ENCODE results near the gene MRPL45.
A peak's percentile ranks its signal among the peaks of the same experiment; 100 is the strongest.
"Not testable (repeated sequence)": the region's sequence is repeated elsewhere in the genome, so short reads cannot be mapped to it uniquely, and the experiment has no call there.

Gene MRPL45

DNA sequence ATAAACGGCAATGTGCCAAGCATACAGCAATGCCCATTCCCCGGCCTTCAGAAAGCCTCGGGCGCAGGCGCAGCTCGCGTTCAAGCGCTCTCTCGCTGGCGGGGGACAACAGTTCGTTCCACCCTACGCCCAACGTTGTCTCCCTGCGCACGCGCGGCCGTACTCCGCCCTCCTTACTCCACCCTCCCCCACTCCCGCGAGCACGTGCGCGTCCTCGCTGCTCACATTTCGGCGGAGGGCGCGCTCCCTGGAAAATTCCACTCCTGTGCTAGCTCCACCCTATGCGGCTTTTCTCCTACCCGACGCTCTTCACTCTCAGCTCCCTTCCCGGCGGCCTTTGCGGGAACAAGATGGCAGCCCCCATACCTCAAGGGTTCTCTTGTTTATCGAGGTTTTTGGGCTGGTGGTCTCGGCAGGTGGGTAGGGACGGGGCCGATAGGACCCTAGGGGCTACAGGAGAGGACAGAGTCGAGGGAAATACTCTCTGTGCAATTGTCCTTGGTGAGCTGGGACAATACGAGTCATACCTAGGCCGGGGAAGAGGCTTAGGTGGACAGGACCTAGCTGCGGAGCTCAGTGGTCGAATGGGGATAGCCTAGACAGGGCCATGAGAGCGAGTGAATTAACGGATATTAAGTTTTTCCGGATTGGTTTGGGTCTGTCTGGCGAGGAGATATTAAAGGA is at the start of gene MRPL45:
Gene MRPL45 (plus strand): TSS at position 335 of the 684 bp plus-strand sequence. CDS start 16 bp downstream, at position 351.
- DNase-seq: peak; percentile 97

DNA sequence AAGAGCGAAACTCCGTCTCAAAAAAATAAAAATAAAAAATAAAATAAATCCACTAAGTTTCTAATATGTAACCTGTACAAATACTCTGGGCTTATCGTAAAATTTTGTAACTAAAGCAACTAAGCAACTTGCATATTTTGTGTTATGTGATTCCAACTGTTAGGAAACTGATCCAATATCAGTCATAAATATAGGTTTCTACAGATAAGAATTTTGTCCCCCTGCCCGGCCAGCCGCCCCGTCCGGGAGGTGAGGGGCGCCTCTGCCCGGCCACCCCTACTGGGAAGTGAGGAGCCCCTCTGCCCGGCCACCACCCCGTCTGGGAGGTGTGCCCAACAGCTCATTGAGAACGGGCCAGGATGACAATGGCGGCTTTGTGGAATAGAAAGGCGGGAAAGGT is 43.8 kb upstream of the MRPL45 start:
- DNase-seq: not testable (repeated sequence)

DNA sequence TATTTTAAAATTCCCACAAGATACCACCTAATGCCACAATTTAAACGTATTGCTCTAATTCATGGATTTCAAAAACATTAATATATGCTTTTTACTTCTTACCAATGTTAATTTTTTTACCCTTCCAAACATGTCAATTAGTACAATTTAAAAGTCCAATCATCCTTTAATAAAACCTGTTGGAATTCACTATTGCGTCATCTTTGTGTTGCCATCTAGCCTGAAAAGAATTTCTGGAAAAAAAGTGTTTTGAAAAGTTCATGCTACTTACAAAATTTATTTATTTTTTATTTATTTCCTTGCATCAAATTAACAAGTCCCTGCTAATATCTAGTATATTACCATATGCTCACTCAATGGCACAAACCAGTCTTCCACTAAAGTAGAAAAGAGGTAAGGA is 42.6 kb upstream of the MRPL45 start:
- DNase-seq: not testable (repeated sequence)

DNA sequence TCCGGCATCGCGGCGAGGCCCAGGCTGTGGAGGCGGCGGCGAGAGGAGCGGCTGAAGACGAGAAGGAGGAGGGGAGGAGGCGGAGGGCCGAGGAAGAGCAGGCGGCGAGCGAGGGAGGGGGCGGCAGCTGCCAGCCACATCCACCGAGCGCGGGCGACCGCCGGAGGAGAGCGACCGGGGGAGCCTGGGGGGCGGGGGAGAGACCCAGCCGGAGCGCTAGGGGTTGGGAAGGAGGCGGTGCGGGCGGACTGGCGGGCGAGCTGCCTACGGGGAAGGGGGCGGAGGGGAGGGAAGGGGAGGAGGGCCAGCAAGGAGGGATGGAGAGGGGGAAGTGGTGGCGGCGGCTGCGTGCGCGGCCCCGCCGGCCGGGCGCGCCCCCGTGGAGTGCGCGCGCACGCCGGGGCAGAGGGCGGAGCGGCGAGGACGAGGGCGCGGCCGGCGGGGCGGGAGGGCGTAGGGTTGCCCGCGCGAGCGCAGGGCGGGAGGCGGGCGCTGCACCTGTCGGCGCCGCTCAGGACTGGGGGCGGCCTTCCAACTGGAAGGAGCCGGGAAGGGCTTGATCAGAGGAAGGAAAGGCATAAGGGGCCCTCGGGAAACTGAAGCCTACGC is 39.9 kb upstream of the MRPL45 start:
- peak; percentile 89 to 90 for DNase-seq

DNA sequence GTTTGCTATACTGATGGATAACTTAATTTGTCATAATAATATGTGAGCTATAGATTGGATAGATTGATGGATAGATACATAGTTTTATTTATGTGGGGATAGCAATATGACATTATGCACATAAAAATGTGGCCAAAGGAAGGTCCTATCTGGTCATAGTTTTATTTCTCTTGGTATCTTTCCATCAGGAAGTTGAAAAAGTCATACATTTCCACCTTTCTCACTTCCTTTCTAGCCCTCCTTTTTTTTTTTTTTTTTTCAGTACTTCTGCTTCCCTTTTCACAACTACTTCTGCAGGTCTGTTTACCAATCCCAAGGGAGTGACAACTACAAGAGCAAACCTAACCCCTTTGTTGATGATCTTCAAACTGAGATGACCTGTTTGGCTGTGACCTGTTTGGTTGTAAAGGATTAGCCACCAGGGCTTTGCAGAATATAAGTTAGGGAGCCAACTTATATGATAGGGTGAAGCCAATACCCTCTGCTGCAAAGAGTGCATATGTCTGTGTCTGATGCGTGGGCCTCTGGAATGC is 30.9 kb upstream of the MRPL45 start:
- not testable (repeated sequence) for DNase-seq

DNA sequence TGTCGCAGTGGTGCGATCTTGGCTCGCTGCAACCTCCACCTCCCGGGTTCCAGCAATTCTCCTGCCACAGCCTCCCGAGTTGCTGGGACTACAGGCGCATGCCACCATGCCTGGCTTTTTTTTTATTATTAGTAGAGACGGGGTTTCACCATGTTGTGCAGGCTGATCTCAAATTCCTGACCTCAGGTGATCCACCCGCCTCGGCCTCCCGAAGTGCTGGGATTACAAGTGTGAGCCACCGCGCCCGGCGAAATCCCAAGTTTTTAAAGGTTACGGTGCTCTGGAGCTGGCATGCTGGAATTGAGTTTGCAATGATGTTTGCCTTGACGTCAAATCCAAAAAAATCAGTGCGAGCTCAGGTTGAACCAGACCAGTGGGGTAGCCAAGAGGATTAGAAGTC is 30.4 kb upstream of the MRPL45 start:
- not testable (repeated sequence) for DNase-seq

DNA sequence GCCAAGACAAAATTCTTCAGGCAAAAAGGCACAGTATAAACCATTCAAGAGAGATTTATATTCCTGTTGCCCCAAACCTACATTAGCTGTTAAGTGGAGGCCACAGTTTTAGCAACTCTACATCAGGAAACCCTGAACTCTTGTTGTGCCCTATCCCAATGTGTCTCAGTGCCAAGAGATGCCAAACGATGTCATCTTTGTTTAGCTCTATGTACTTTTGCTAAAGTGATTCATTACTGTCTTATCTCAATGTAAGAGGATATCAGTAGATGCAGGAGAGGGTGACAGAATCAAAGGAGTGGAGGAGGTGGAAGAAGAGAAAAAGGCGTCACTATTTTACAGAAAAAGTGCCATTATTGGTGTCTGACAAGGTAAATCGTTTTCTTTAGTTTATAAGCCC is 28.8 kb upstream of the MRPL45 start:
- DNase-seq: not testable (repeated sequence)

DNA sequence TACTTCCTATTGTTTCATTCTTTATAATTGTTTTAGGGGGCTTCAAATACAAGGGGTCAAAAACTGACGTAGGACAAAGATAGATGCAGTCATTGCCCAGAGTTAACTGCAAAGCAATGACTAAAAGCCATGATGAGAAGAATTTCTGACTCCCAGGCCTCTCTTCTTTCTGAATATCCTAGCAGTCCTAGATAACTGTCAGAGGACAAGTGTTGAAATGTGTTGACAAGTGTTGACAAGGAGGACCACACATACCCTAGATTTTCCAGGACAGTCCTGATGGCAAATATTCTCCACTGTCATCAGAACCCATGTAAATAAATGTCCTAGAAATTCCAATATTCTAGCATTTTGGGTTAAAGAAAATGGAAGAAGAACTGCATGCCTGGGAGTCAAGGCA is 27.9 kb upstream of the MRPL45 start:
- DNase-seq: not testable (repeated sequence)

DNA sequence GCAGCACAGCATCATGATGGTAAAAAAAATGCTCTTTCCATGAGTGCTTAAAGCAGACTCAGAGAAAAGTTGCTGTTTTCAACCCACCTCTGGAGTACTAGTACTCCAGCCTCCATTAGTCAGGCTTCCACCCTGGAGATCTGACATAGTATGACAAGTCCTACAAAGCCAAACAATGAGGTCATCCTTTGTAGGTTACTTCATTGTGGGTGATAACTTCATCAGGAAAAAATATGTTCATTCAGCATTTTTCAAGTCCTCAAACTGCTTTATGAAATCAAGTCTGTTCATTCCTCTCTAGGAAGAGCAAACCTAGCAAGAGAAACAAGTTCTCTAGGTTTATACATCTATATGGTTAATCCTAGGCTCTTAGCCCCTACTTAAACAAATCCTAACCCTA is 27.4 kb upstream of the MRPL45 start:
- not testable (repeated sequence) for DNase-seq

DNA sequence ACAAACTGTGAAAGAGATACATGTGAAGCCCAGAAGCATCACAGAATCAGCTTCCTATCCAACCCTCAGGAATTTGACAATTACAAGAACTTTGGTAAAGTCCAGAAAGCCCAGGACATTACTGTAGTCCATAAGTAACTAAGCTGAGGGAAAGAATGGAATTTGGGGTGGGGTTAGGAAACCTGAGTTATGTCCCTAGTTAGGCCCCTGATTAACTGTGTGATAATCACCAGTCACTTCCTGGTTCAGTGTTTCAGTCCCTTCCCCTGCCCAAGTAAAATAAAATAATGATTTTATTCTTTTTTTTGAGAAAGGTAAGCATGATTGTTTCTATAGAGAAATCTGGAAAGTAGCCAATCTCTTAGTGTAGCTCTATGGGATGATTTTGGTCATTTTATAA is 11.0 kb upstream of the MRPL45 start:
- not testable (repeated sequence) for DNase-seq

DNA sequence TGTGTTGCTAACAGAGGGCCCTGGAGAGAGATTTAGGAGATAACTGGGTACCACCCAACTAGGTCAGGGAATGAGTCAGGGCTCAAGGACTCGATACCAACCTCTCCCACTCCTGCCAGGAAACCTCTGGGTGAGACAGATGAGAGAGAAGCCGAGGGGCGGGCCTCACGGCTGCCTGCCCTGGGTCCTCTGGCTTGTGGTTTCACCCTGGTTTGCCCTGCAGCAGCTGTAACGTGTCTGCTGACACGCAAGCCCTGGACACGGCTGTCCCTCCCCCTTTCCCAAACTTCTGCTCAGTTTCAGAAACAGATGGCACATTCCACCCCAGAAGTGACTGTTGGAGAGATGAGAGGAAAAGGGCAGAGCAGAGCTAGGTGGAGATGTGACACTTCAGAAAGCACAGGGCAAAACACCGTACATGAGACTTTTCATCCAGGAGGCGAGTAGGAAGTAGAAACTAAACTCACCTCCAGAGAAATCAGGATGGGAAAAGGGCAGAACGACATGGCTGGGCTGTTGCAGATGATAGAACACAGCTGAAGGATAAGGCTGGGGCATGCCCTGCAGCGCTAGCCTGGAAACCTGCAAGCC is 10.4 kb upstream of the MRPL45 start:
- not testable (repeated sequence) for DNase-seq

DNA sequence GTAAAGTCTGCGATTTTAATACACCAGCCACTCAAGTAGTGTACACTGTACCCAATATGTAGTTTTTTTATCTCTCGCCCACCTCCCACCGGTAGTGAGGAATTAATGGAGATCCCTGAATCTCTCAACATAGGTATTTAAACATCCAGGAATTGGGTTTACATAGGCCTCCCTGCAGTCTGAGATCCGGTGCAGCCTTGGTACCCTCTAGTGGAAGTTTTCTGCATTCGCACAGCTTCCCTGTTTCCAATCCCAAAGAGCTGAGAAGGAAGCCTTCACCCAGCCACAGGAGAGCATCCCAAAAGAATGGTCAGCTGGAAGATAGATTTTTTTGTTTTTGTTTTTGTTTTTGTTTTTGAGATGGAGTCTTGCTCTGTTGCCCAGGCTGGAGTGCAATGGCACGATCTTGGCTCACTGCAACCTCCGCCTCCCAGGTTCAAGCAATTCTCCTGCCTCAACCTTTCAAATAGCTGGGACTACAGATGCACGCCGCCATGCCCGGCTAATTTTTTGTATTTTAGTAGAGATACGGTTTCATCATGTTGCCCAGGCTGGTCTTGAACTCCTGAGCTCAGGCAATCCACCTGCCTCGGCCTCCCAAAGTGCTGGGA is 8.6 kb upstream of the MRPL45 start:
- DNase-seq: not testable (repeated sequence)

DNA sequence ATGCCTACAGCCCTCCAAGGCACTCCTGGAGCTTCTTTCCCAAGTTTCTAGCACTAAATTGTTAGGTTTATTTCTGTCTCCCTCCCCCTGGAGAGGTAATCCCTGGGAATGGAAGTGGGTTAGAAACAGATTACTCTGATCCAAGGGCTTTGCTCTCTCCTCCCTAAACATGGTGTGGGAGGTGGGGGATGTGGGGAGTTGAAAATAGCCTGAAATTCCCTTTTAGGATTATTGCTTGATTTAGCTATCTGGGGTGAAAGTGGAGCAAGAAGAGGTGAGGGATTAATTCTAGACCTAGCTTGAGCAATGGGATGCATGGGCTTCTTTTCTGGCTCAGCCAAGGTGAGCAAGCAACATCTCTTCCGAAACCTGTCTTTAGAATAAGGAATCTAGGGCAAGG is 7.2 kb upstream of the MRPL45 start:
- not testable (repeated sequence) for DNase-seq

DNA sequence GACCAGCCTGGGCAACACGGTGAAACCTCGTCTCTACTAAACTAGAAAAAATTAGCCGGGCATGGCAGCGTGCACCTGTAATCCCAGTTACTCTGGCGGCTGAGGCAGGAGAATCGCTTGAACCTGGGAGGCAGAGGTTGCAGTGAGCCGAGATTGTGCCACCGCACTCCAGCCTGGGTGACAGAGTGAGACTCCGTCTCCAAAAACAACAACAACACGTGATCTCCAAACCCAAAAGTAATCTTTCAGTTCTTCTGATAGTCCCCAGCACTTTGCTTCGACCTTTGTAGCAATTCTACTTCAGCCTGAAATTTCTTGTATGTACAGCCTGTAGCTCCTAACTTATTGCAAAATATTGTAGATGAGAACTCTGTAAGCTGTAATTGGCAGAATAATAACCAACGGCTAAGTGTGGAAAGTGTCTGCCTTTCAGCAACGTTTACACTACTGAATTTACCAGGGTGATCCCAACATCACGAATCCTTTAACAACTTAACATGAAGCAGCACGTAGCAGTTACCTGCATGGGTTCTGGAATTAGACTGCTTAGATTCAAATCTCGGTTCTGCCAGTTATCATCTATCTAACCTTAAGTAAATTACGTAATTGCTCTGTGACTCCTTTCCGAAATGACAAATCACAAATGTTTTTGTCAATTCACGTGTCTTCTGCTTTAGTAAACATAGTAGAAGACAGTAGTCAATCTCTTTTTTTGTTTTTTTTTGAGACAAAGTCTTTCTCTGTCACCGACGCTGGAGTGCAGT is 1.2 kb upstream of the MRPL45 start:
- DNase-seq: not testable (repeated sequence)

DNA sequence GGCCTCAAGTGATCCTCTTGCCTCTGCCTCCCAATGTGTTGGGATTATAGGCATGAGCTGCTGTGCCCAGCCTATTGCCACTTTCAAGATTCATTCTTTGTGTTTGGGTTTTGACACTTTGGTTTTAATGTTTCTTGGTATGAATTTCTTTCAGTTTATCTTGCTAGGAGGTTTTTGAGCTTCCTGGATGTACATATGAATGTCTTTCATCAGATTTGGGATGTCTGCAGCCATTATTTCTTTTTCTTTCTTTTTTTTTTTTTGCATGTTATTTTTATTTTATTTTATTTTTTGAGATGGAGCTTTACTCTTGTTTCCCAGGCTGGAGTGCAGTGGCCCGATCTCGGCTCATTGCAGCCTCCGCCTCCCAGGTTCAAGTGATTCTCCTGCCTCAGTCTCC is 18.5 kb downstream of the MRPL45 start:
- no peak for DNase-seq

DNA sequence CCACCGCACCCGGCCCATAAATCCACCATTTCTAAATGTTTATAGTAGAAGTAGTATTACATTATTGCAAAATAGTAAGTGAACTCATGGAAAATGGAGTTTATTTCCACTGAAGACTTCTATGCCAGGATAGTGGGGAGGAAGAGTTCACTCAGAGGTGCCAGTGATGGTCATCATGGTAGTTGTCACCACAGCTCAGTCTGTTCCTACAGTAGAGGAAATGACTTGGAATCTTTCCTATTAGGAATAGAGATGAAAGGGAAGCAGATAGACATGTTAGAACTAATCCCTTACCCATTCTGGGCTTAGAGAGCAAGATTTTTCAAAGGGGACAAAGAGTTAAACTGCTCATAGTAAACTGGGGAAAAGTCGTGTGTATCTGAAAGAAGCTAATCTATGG is 20.1 kb downstream of the MRPL45 start:
- DNase-seq: no peak

DNA sequence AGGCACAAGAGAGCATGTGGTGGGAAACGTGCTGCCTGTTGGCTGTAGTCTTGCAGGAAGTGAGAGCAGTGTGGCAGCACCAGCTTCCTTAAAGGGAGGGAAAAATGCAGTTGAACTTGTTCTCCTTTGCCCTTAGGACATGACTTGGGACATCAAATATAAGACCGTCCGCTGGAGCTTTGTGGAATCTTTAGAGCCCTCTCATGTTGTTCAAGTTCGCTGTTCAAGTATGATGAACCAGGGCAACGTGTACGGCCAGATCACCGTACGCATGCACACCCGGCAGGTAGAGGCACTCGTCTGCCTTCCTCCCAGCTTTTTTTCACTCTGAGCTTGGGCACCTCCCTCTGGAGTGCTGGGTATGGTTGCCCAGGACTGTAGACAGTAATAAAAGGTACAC is 23.5 kb downstream of the MRPL45 start:
- DNase-seq: no peak

DNA sequence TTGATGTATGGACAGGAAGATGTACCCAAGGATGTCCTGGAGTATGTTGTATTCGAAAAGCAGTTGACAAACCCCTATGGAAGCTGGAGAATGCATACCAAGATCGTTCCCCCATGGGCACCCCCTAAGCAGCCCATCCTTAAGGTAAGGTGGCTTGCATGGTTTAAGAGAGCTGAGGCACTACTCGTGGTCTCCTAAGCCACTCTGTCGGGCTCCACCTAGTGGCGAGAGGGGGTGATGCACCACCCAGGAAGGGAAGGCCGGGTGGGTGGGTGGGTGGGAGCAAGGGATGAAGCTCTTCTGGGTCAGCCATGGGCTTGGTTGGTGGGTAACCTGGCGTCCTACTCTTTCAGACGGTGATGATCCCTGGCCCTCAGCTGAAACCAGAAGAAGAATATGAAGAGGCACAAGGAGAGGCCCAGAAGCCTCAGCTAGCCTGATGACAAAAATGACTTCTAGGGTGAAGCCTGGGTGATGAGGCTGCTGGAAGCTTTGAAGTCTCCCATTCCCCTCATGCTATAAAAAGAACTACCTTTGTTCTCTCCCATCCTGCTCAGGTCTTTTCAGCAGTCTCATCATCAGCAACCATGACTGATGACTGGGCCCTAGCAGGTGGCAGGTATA is 25.3 kb downstream of the MRPL45 start:
- peak; percentile 54 to 62 for DNase-seq

DNA sequence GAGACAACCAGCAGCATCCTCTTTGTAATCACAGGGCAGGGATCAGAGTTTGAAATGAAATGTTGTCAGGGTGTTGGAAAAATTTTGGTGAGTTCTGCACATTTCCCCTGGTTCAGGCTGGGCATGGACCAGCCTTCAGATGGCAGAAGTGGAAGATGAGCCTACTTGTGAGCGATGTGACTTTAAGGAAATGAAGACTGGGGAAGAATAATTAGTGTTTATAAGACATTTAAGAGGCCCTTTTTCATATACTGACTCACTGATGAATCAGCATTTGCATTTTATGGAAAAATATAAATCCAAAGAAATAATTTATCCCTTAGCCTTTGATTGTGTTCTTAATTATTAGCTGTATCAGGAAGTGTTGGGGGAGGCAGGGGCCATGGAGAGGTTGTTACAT is 25.9 kb downstream of the MRPL45 start:
- DNase-seq: no peak

DNA sequence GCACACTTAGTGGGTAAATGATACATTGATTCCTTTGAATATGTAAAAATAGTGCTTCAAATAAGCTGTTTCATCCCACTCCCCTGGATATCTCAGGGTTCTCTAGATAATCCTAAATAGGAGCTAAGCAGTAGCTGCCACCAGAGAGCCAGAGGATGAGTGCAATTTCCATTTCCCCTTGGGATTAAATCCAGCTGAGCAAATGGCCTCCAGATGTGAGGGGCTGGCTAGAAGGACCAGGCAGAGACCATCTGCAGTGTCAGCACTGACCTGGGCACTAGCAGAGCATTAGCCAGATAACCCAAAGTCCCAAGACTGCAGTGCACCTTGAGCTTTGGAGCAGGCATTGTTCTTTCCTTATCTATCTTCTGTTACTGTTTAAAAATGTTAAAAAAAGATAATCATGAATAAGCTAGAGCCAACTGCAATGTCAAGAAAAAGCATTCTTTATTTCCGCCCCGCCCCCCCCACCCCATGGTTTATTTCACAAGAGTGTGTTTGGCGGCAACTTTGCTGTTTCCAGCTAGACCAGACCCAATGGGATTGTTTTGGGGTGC is 27.3 kb downstream of the MRPL45 start:
- DNase-seq: no peak

DNA sequence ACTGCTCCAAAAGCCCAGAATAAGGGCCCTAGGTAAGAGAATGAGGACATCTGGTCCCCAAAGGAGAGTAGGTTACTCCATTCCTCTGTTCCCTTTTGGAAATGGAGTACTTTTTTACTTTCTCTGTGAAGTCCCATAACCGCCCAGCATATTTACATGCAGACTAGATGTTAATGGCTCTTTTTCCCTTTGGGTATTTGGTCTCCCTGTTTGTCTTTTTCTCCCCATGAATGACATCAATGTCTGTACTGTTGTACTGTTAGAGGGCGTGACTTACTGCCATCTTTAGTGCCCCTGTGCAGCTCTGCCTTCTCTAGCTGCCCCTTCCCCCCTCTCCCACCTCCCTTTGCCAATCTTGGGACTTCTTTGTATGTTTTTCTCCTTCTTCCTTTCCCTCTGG is 27.8 kb downstream of the MRPL45 start:
- DNase-seq: no peak

Data from CD4-positive, alpha-beta T cell treated with Interleukin-4 for 1 hour (primary cell).